ENCODE data around the gene ASH1L. TPM values are rescaled to one million over a fixed set of nuclear protein-coding genes. Genes with fewer than 3 reads are reported as not detected.
"Not testable (repeated sequence)": the region's sequence is repeated elsewhere in the genome, so short reads cannot be mapped to it uniquely, and the experiment has no call there.

The ASH1L gene
- total RNA-seq, 1 donor from 2014 or later: 43.0 TPM

DNA sequence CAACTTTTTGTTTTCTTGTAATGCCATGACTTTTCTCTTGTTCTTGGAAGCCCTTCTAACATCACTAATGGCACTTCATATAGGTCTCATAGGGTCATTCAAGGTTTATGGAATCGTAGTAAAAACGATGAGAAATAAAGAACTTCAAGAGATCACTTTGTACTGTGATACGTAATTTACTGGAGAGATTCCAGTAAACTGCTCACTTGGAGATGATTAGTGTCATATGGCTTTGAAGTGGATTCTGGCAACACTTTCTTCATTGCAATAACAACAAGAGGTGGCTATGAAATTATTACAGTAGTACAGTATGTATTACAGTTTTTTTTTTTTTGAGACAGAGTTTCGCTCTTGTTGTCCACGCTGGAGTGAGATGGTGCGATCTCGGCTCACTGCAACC, 138.5 kb downstream of the ASH1L start:
- H3K27ac Mint-ChIP-seq (ENCODE audit: unreplicated experiment): no peak overlapping the region
- no peak overlapping the region for H3K4me3 Mint-ChIP-seq (ENCODE audit: unreplicated experiment)
- H3K27me3 Mint-ChIP-seq (ENCODE audit: unreplicated experiment): peaks cover 2% of the 10 kb centered on the region
- no peak for DNase-seq
- H3K9me3 Mint-ChIP-seq (ENCODE audit: unreplicated experiment): no peaks in the 10 kb centered on the region
- TF ChIP-seq CTCF (IDR thresholded peaks at IDR 0.05; ENCODE audit: partially characterized antibody, unreplicated experiment): no peak
- H3K4me1 Mint-ChIP-seq (ENCODE audit: low read depth, unreplicated experiment): no peaks in the 10 kb centered on the region
- no peaks in the 10 kb centered on the region for H3K36me3 Mint-ChIP-seq (ENCODE audit: unreplicated experiment)

GRCh38 chr1:155420788-155421187, 141.8 kb downstream of the ASH1L start:
- DNase-seq: no peak
- no peak for TF ChIP-seq CTCF (IDR thresholded peaks at IDR 0.05; ENCODE audit: partially characterized antibody, unreplicated experiment)

GRCh38 chr1:155411840-155412239, 150.8 kb downstream of the ASH1L start:
- not testable (repeated sequence) for H3K27me3 Mint-ChIP-seq (ENCODE audit: unreplicated experiment); H3K27ac Mint-ChIP-seq (ENCODE audit: unreplicated experiment); H3K4me3 Mint-ChIP-seq (ENCODE audit: unreplicated experiment); H3K4me1 Mint-ChIP-seq (ENCODE audit: low read depth, unreplicated experiment); DNase-seq; H3K9me3 Mint-ChIP-seq (ENCODE audit: unreplicated experiment); H3K36me3 Mint-ChIP-seq (ENCODE audit: unreplicated experiment)

More at GRCh38 chr1:155420788-155421187, 141.8 kb downstream of the ASH1L start:
- H3K27ac Mint-ChIP-seq (ENCODE audit: unreplicated experiment): no peak overlapping the region
- H3K9me3 Mint-ChIP-seq (ENCODE audit: unreplicated experiment): no peaks in the 10 kb centered on the region
- H3K36me3 Mint-ChIP-seq (ENCODE audit: unreplicated experiment): no peaks in the 10 kb centered on the region
- H3K4me1 Mint-ChIP-seq (ENCODE audit: low read depth, unreplicated experiment): no peaks in the 10 kb centered on the region
- peaks cover 2% of the 10 kb centered on the region for H3K27me3 Mint-ChIP-seq (ENCODE audit: unreplicated experiment)
- H3K4me3 Mint-ChIP-seq (ENCODE audit: unreplicated experiment): no peak overlapping the region

DNA sequence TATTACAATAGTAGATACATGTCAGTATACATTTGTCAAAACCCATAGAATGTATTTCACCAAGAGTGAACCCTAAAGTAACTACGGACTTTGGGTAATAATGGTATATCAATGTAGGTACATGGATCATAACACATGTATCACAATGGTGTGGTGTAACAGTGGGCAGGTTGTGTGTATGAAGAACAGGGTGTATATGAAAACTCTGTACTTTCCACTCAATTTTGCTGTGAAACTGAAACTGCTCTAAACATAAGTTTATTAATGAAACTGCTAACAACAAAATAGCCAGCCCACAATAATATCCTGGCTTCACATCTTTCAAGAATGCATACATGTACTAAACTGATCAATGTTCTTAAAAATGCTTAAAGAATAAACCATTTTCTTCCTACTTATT, 151.7 kb downstream of the ASH1L start:
- H3K36me3 Mint-ChIP-seq (ENCODE audit: unreplicated experiment): no peaks in the 10 kb centered on the region
- TF ChIP-seq CTCF (IDR thresholded peaks at IDR 0.05; ENCODE audit: partially characterized antibody, unreplicated experiment): no peak
- no peak for DNase-seq
- H3K9me3 Mint-ChIP-seq (ENCODE audit: unreplicated experiment): peaks cover 2% of the 10 kb centered on the region
- H3K27ac Mint-ChIP-seq (ENCODE audit: unreplicated experiment): no peak overlapping the region
- H3K4me3 Mint-ChIP-seq (ENCODE audit: unreplicated experiment): no peak overlapping the region
- no peaks in the 10 kb centered on the region for H3K4me1 Mint-ChIP-seq (ENCODE audit: low read depth, unreplicated experiment)
- H3K27me3 Mint-ChIP-seq (ENCODE audit: unreplicated experiment): no peaks in the 10 kb centered on the region

DNA sequence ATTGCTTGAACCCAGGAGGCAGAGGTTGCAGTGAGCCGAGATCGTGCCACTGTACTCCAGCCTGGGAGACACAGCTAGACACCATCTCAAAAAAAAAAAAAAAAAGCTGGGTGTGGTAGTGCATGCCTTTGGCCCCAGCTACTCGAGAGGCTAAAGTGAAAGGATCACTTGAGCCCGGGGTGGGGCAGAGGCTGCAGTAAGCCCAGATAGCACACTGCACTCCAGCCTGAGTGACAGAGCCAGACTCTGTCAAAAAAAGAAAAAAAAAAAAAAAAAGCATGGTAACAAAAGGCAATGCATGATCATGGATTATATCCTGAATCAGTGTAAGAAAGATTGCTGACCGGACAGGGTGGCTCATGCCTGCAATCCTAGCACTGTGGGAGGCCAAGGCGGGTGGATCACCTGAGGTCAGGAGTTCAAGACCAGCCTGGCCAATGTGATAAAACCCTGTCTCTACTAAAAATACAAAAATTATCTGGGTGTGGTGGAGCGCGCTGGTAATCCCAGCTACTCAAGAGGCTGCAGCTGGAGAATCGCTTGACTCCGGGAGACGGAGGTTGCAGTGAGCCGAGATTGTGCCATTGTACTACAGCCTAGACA, 165.6 kb downstream of the ASH1L start:
- H3K4me3 Mint-ChIP-seq (ENCODE audit: unreplicated experiment): no peak overlapping the region
- no peaks in the 10 kb centered on the region for H3K27me3 Mint-ChIP-seq (ENCODE audit: unreplicated experiment)
- H3K36me3 Mint-ChIP-seq (ENCODE audit: unreplicated experiment): peaks cover 7% of the 10 kb centered on the region
- no peak for DNase-seq
- H3K4me1 Mint-ChIP-seq (ENCODE audit: low read depth, unreplicated experiment): no peaks in the 10 kb centered on the region
- no peaks in the 10 kb centered on the region for H3K9me3 Mint-ChIP-seq (ENCODE audit: unreplicated experiment)
- no peak overlapping the region for H3K27ac Mint-ChIP-seq (ENCODE audit: unreplicated experiment)
- no peak for TF ChIP-seq CTCF (IDR thresholded peaks at IDR 0.05; ENCODE audit: partially characterized antibody, unreplicated experiment)

Data from glutamatergic neuron (in vitro differentiated cells).